A673 (cell line): ENCODE measurements around the gene IQGAP2. TPM values are rescaled to one million over a fixed set of nuclear protein-coding genes. Genes with fewer than 3 reads are reported as not detected.

ENCODE experiments used
- BruUV-seq: library from RNA; stranded (reverse); fragments of 400-500 nt; replicated peaks from 2 replicates; lab custom pipeline; 2021; lab: Mats Ljungman, UMichigan
- CTCF ChIA-PET: fragments of 300-600 bp; sonication (Branson Sonifier 250); formaldehyde crosslinking; loops from one replicate; lab custom pipeline; 2022; ENCODE audit warnings: antibody characterized with exemption; lab: Charles Lee
- POLR2A ChIA-PET: fragments of 300-600 bp; sonication (Branson Sonifier 250); formaldehyde crosslinking; loops from one replicate; lab custom pipeline; 2022; ENCODE audit warnings: antibody characterized with exemption; ENCODE audit not compliant: low non-redundant PET; lab: Charles Lee
- DNase-seq: peaks from one replicate; pipeline ENCODE4 v3.0.0-alpha.2; 2015; ENCODE audit warnings: low spot score
- H3K27ac ChIP-seq: fragments of 200-600 bp; sonication (generic); 2 replicates; pipeline ENCODE4 v1.5.1; 2016; ENCODE audit warnings: mixed run types, low read depth, mild to moderate bottlenecking, mixed read lengths, antibody characterized with exemption, low read length; ENCODE audit not compliant: poor library complexity, severe bottlenecking
- H3K27me3 ChIP-seq: fragments of 200-600 bp; sonication (generic); replicated peaks from 2 replicates; pipeline ENCODE4 v1.6.1; 2017; ENCODE audit warnings: mixed run types, low read depth, mild to moderate bottlenecking, mixed read lengths, antibody characterized with exemption, low read length; ENCODE audit not compliant: insufficient read depth, poor library complexity
- H3K36me3 ChIP-seq: fragments of 200-600 bp; sonication (generic); 2 replicates; pipeline ENCODE4 v1.6.1; 2016; ENCODE audit warnings: mixed run types, mild to moderate bottlenecking, mixed read lengths, antibody characterized with exemption, low read length; ENCODE audit not compliant: insufficient read depth, poor library complexity, severe bottlenecking
- H3K4me1 ChIP-seq: fragments of 200-600 bp; sonication (generic); 2 replicates; pipeline ENCODE4 v1.6.1; 2017; ENCODE audit warnings: mixed run types, mild to moderate bottlenecking, mixed read lengths, antibody characterized with exemption, low read length; ENCODE audit not compliant: insufficient read depth, poor library complexity, severe bottlenecking
- H3K4me3 ChIP-seq: fragments of 200-600 bp; sonication (generic); 2 replicates; pipeline ENCODE4 v1.5.1; 2016; ENCODE audit warnings: low read depth, mixed run types, mild to moderate bottlenecking, mixed read lengths, low read length; ENCODE audit not compliant: poor library complexity, severe bottlenecking
- H3K9me3 ChIP-seq: fragments of 200-600 bp; sonication (generic); 2 replicates; pipeline ENCODE4 v1.6.1; 2016; ENCODE audit warnings: mixed run types, low read depth, mild to moderate bottlenecking, mixed read lengths, antibody characterized with exemption, low read length; ENCODE audit not compliant: poor library complexity, severe bottlenecking
- EZH2 ChIP-seq: fragments of 200-600 bp; sonication (generic); IDR thresholded peaks from 2 replicates; pipeline ENCODE4 v1.6.1; 2017; ENCODE audit warnings: borderline replicate concordance, low read depth, mild to moderate bottlenecking, mixed read lengths, antibody characterized with exemption, low read length; ENCODE audit not compliant: poor library complexity, severe bottlenecking
- intact Hi-C: fragments of 100-400 bp; cut with micrococcal nuclease; formaldehyde crosslinking; loops from one replicate; pipeline ENCODE4 v1.10.0; 2022; ENCODE audit not compliant: unreplicated experiment
- total RNA-seq: library from RNA; stranded (reverse); gene quantifications from 2 replicates; pipeline ENCODE4 v1.2.3, GENCODE V29; 2021
- TF ChIP-seq, protein P1 (sequence below): fragments of 300-800, 200-600 bp; sonication (generic); conservative IDR thresholded peaks from 2 replicates; pipeline ENCODE4 v1.5.1; 2017; ENCODE audit warnings: low read depth, mild to moderate bottlenecking, antibody characterized with exemption, low read length, moderate library complexity, mixed read lengths

Gene IQGAP2
- total RNA-seq, 1 experiment from 2014 or later: 26.8 TPM

DNA sequence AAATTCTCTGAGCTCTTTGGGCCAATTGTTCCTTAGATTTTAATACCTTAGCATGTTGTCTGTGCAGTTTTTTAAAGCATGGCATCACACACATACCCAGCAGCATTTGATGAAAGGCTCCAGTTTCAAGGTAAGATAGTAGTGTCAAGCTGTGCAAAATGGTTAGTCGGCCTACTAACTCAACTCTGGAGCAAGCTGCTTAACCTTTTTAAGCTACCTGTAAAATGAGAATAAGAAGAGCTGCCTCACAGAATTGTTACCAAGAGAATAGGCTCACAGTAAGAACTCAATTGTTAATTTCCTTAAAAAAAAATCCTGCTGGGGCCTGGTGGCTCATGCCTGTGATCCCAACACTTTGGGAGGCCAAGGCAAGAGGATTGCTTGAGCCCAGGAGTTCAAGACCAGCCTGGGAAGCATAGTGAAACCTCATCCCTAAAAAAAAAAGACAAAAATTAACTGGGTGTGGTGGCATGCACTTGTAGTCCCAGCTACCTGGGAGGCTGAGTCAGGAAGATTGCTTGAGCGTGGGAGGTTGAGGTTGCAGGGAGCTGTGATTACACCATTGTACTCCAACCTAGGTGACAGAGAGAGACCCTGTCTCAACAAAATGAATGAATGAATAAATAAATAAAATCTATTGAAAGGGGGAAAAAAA, 96.5 kb downstream of the IQGAP2 start:
- H3K36me3 ChIP-seq: no peaks in the 10 kb centered on the region
- H3K27ac ChIP-seq: no peak overlapping the region
- intact Hi-C loops: no loop called here
- no peak overlapping the region for H3K4me3 ChIP-seq
- H3K9me3 ChIP-seq: no peaks in the 10 kb centered on the region
- DNase-seq: no peak
- ChIA-PET CTCF (no interaction called here), POLR2A (no interaction called here)
- no TSS peak for BruUV-seq
- H3K4me1 ChIP-seq: no peaks in the 10 kb centered on the region
- H3K27me3 ChIP-seq: no peaks in the 10 kb centered on the region
- TF ChIP-seq EZH2: no peak

GRCh38 chr5:76500633-76501393, 97.7 kb downstream of the IQGAP2 start:
- no peaks in the 10 kb centered on the region for H3K27me3 ChIP-seq
- no TSS peak for BruUV-seq
- TF ChIP-seq, protein P1, sequence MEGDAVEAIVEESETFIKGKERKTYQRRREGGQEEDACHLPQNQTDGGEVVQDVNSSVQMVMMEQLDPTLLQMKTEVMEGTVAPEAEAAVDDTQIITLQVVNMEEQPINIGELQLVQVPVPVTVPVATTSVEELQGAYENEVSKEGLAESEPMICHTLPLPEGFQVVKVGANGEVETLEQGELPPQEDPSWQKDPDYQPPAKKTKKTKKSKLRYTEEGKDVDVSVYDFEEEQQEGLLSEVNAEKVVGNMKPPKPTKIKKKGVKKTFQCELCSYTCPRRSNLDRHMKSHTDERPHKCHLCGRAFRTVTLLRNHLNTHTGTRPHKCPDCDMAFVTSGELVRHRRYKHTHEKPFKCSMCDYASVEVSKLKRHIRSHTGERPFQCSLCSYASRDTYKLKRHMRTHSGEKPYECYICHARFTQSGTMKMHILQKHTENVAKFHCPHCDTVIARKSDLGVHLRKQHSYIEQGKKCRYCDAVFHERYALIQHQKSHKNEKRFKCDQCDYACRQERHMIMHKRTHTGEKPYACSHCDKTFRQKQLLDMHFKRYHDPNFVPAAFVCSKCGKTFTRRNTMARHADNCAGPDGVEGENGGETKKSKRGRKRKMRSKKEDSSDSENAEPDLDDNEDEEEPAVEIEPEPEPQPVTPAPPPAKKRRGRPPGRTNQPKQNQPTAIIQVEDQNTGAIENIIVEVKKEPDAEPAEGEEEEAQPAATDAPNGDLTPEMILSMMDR: no peak
- no peak for TF ChIP-seq EZH2
- no peak overlapping the region for H3K4me3 ChIP-seq
- H3K4me1 ChIP-seq: no peaks in the 10 kb centered on the region
- ChIA-PET CTCF (no interaction called here), POLR2A (no interaction called here)
- intact Hi-C loops: no loop called here
- no peaks in the 10 kb centered on the region for H3K9me3 ChIP-seq
- no peak overlapping the region for H3K27ac ChIP-seq
- DNase-seq: no peak
- H3K36me3 ChIP-seq: no peaks in the 10 kb centered on the region

GRCh38 chr5:76503929-76504328, 100.8 kb downstream of the IQGAP2 start:
- Histone ChIP-seq H3K9me3 (no peaks in the 10 kb centered on the region), H3K27ac (no peak overlapping the region), H3K27me3 (no peaks in the 10 kb centered on the region), H3K4me3 (no peak overlapping the region), H3K4me1 (no peaks in the 10 kb centered on the region), H3K36me3 (no peaks in the 10 kb centered on the region)
- intact Hi-C loops: no loop called here
- ChIA-PET CTCF (interaction anchor here (0.5 kb wide), 1 partner anchor 43 kb away, joined by 3 read pairs; no protein-coding TSS in a partner anchor), POLR2A (no interaction called here)
- TF ChIP-seq EZH2: no peak
- TF ChIP-seq, protein P1: no peak
- DNase-seq: no peak
- no TSS peak for BruUV-seq
